ENCODE data around the gene DPYSL3.
"Not testable (repeated sequence)": the region's sequence is repeated elsewhere in the genome, so short reads cannot be mapped to it uniquely, and the experiment has no call there.

DPYSL3 gene

DNA sequence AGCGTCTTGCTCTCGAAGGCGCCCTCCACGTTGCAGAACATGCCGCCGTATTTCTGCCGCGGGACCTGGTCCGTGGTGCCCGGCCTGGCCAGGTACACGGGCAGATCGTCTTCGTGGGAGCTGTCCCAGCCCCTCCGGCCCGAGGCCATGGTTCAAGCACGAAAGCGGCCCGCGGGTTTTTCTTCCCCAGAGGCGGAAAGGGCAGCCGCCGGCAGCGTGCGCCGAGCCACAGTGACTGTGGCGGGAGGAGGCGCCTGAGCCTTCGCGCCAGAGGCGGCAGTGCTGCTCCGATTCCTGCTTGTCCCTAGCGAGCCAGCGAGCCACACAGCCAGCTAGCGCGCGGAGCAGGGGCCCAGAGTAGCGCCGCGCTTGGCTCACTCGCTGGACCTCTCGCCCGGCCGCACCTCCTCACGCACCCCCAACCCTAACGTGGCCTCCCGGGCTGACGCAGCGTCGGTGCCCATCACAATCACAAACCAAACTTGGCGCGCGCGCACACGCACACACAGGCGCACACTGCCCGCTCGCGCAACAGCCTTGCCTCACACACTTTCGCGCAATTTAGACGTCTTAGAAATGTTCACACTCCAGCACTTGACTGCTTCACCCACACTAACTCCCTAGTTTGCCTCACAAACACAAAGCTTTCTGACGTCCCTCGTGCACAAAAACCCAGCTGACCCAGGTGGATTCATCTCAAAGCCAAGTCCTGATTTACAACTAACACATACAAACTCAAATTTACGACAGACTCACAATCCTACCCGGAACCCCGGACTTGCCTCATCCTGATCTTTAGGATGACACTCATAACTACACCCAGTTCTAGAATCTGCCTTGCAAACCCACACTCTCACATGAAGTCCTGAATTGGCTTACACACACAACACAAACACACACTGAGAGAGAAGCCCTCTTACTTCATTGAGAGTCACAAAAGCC lies at the start of gene DPYSL3:
Gene DPYSL3, minus strand, starts transcription at position 359 of the 942 bp plus-strand sequence. Its CDS starts 210 bp downstream, at position 149.
- no peak for DNase-seq (ENCODE audit: low read depth in 2 of 2)

DNA sequence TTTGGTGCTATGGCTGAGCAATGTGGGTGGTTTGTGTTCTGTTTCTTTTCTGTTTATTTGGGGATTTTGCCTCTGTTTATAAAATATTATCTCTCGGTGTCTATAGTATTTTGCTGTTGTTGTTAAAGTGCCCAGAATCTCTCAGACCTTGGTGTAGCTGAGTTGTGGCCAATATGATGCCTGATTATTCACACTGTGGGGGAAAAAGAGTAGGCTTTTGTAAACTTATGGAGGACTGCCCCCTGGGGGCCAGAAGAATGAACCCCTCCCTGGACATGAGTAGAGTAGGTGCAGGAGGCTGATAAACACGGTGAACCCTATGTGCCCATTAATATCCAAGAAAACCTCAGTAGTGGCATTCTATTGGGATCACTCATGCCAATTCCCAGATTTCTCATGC lies 49.0 kb upstream of the DPYSL3 start:
- no peak for DNase-seq (ENCODE audit: low read depth in 2 of 2)

DNA sequence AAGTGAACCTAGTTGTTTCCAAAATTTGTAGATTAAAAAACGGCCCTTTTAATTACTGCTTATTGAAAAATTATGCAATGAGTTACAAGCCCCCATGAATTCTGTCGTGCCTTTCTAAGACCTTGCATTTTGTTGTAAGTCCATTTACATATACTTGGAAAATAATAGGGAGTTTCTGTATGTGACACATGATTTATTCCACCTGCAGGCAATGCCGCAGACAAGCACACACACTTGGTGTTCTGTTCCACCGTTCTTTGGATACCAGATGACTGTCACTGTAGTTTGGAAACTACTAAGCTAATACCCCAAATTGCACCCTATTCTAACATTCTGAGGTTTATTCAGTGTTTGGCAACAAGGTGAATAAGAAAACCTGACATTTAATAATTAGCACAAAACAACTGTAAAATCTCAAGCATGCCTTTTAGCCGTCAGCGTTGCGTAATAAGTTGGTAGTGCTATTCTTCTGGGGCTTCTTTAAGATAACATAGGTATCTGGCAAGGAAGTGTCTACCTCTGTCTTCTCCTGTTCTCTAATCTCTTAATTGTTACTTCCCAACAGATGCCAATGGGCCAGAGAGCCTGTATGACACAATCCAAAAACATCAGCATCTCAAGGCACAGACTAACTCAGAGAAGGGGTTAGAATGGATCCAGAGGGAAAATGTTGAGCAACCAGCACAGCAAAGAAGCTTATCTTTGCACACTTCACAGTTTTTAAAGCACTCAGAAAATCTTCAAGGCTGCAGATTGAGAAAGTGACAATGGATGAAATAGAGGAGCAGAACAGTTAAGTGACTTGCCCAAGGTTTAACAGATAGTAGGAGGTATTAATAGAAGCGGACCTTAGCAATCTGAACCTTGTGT lies 48.2 kb upstream of the DPYSL3 start:
- DNase-seq (ENCODE audit: low read depth in 2 of 2), result no peak

GRCh38 chr5:147555176-147555575 lies 45.3 kb upstream of the DPYSL3 start:
- DNase-seq (ENCODE audit: low read depth in 2 of 2), result no peak

DNA sequence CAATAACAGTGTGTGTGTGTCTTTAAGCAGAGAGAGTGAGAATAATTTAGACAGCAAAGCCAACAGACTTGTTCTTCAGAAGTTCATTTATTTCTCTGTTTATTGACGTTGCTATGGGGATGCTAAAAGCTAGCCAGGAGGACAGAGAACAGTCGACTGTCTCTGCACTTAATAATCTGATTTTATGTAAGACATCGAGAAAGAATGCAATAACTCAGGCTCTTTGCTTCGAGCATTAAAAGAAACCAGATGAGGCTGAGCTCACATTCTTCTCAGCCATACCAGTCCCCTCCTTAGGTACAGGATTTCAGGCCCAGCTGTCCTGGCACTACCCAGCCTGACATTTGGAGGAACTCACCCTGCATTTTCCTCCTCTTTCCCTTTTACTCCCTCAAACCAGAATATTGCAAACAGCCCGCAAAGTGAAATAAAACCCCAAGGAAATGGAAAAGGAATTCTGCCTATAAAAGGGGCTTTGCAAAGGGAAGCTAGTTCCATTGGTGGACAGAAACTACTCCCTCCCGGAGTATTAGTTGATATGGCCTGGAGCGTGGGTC lies 44.5 kb upstream of the DPYSL3 start:
- DNase-seq (ENCODE audit: low read depth in 2 of 2), result no peak

DNA sequence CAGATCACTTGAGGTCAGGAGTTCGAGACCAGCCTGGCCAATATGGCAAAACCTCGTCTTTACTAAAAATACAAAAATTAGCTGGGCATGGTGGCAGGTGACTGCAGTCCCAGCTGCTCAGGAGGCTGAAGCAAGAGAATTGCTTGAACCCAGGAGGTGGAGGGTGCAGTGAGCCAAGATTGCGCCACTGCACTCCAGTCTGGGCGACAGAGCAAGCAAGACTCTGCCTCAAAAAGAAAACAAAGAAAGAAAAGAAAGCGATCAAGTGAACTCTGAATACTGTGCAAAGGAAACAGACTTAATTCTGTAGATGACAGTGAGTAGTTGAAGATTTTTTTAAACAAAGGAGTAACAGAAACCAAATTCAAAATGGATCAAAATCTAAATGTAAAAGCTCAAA lies 43.9 kb upstream of the DPYSL3 start:
- not testable (repeated sequence) for DNase-seq (ENCODE audit: low read depth in 2 of 2)

- no peak for DNase-seq (ENCODE audit: low read depth in 2 of 2)
These were observed 43.0 kb upstream of the DPYSL3 start for GRCh38 chr5:147552897-147553296.

GRCh38 chr5:147551677-147552076 lies 41.8 kb upstream of the DPYSL3 start:
- no peak for DNase-seq (ENCODE audit: low read depth in 2 of 2)

DNA sequence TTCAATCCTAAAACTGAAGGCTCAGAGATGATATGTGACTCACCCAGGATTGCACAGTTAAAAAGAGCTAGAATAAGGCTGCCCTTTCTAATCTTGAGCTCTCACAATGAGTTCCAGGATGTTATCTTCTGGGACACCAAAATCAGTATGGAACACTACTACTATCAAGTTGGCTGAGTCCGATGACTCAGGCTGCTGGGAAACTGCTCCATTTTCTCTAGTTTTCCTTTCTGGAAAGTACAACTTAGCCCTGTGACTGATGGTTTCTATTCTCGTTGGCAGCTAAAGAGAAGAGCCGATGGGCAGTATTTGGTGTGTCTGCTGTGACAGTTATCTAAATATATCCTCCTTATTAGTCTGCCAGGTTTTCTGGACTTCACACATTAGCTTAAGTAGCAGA lies 37.9 kb upstream of the DPYSL3 start:
- no peak for DNase-seq (ENCODE audit: low read depth in 2 of 2)

DNA sequence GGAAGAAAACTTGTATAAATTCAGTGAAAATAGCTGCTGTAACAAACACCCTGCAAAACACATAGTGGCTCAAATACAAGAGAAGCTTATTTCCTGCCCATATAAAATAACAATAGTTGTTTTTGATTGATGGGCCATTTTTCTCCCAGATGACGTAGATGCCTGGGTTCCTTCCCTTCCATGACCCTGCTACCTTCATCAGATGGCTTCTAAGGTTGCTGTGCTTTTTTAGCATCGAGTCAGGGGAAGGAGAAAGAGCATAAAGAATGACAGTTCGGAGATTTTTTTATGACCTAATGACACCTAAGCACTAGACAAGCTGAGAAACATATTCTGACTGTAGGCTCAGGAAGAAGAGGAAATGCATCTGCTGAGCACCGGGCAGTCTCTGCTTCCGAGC lies 34.7 kb upstream of the DPYSL3 start:
- DNase-seq (ENCODE audit: low read depth in 2 of 2), result no peak

DNA sequence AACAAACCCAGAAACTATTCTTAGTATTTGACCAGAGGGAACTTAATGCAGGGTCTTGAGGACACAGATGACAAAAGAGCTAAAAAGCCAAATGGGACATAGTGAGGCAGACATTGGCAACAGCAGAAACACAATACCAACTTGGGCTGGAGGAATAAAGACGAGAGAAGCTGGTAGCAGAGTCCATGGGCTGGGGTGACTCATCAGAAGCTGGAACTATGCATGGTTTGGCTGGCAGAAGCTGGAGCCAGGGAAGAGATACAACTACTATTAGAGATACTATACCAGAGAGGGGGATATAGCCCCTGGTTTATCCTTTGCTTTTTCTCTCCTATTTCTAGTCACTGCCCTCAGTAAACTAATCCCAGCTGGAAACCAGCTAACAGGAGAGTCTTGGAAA lies 29.2 kb upstream of the DPYSL3 start:
- DNase-seq (ENCODE audit: low read depth in 2 of 2), result no peak

GRCh38 chr5:147538236-147538635 lies 28.4 kb upstream of the DPYSL3 start:
- no peak for DNase-seq (ENCODE audit: low read depth in 2 of 2)

GRCh38 chr5:147534172-147534951 lies 24.5 kb upstream of the DPYSL3 start:
- DNase-seq (ENCODE audit: low read depth in 2 of 2), result no peak

DNA sequence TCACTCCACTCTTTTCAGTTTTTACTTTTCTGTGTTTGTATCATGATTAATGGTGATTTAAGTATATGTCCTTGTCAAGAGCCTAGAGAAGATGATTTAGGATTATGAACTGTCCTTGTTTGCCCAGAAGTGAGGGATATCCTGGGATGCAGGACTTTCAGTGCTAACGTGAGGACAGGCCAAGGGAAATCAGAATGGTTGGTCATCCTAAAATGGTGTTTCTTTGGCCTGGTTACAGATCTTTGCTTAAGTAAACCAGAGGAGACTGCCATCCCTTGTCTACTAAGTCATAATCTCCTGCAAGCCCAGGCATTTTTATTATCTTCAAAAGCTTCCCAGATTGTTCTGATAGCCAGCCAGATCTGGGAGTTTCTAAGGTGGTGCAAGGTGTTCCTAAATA lies 22.3 kb upstream of the DPYSL3 start:
- no peak for DNase-seq (ENCODE audit: low read depth in 2 of 2)

GRCh38 chr5:147530530-147531389 lies 20.9 kb upstream of the DPYSL3 start:
- DNase-seq (ENCODE audit: low read depth in 2 of 2), result no peak

DNA sequence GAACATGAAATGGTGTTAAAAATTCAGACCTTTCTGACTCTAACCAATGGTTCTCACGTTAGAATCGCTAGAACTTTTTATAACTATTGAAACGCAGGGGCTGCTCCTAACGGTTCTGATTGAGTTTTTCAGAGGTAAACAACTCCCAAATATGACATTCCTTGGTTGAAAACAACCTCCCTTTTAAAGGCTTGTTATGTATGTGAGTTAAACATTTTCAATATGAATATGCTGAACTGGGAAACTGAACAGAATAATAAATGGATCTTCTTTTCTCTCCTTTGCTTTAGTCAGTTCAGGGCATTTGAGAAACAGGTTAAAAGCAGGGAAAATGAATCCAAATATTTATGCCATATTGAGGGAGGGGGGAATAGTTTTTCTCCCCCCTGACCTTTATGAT lies 13.2 kb upstream of the DPYSL3 start:
- no peak for DNase-seq (ENCODE audit: low read depth in 2 of 2)

DNA sequence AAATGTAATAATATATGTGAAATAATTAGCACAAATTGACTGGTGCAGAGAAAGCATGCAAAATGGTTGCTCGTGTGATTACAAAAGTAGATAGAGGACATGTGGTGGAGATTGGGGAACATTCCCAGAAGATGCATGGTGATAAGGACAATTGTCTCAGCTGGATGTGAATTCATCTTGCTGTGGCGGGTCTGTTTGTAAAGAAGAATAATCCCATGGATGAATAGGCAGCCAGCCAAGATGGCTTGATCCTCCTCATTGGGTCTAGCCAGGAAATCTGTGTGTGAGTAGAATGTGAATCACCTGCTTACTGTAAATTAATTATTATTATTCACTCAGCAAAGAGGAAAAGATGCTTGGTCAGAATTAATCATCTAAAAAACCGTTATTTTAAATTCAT lies 12.6 kb upstream of the DPYSL3 start:
- no peak for DNase-seq (ENCODE audit: low read depth in 2 of 2)

GRCh38 chr5:147520450-147520849 lies 10.6 kb upstream of the DPYSL3 start:
- DNase-seq (ENCODE audit: low read depth in 2 of 2), result no peak

DNA sequence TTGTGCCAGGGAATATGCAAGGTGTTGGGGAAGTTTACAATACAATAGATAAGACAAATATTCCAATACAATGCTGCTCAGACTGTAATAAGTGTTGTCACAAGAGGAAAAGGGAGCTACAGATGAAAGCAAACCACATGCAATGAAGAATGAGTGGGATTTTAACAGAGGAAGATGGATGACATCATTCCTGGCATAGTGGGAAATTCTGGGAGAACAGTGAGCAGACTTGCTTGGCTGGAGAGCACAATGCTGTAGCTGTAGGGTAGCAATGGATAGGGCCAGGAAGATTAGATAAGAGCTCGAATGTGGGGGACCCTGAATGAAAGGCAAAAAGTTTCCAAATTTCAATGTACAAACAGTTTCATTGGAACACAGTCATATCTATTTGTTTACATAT lies 9.5 kb upstream of the DPYSL3 start:
- DNase-seq (ENCODE audit: low read depth in 2 of 2), result no peak

DNA sequence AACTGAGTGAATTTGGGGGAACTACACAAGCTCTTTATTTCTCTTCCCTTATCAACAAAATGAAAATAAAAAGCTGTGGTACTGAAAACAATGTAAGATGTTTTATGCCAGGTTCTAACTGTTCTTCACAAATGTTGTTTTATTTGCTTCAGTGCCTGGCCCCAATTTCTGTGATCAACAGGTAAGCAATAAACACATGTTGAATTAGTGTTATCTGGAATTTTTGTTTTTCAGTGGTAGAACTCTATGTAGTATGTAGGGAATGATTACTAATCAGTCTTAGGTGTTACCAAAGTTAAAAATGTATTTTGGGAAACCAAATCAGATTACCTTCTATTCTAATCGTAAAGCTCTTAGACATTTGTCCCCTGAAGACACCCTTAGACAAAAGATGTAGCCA lies 7.5 kb upstream of the DPYSL3 start:
- no peak for DNase-seq (ENCODE audit: low read depth in 2 of 2)

DNA sequence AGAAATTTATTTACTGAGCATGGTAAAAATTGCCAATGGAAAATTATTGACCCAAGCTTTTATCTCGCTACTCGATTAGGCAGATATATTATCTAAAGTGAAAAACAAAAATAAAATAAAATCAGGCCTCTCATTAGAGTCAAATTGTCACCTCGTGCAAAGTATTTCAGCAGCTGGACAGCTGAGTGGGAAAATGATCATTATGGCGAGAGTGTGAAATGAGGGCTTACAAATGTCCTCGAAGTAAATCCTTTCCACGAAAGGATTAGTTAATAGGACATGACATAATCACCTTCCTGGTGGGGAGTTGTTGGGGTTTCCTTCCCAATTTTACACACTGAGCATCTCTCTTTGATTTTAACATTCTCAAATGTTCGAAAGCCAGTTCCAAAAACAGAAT lies 5.4 kb upstream of the DPYSL3 start:
- no peak for DNase-seq (ENCODE audit: low read depth in 2 of 2)

Data from activated CD4-positive, alpha-beta T cell treated with anti-CD3 and anti-CD28 coated beads for 24 hours (primary cell).